ENCODE data around the gene SINHCAF.

SINHCAF gene

DNA sequence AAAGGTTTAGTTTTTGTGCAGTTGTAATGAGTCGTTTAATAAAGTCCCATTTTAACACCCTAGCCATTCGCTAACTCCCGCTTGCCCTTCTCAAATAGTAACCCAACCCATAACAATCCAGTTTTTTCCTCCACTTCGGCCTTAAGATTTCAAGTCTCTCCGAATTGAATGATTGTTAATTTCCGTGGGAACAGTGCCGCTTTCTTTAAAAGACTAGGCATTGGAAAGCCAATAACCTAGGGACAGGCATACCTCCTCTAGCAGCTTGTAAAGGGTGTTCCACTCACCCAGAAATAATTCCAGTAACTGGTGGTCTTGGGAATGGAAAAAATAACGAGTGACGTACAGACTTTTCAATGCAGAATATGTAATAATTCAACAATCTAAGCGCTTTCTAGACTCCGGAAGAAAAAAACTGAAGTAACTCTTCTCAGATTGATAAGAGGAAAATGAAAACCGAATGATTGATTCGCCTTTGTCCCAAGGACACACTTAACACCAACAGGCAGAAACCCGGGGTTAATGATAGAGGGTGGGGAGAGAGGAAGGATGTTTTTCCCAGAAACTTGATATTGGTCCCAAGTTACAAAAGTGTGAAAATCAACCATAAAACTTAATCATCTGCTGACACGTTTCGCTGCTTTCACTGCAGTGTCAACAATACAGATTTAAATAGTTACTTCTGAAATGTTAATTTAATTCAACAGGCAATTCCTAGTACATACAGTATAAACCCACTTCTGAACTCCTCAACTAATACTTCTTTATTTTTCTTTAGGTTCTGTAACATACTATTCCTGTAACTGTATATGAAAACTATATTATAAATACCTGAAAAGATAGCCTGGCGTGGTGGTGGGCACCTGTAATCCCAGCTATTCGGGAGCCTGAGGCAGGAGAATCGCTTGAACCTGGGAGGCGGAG lies 1.0 kb upstream of the SINHCAF start:
- Histone ChIP-seq H3K36me3 (ENCODE audit: control insufficient read depth in 1 of 2, insufficient read depth in 2 of 2, low read length in 2 of 2) (no peaks in the 10 kb centered on the region), H3K27me3 (ENCODE audit: low read depth, low read length) (no peaks in the 10 kb centered on the region), H3K27ac (ENCODE audit: low read length) (peak overlapping the region; percentile 84), H3K4me1 (ENCODE audit: control insufficient read depth in 1 of 2, insufficient read depth in 2 of 2, low read length in 2 of 2) (peaks cover 0 to 7% of the 10 kb centered on the region in 2 donors), H3K4me3 (ENCODE audit: low read depth in 1 of 2, low read length in 2 of 2) (peak overlapping the region; percentile 65 to 85), H3K9me3 (ENCODE audit: control insufficient read depth in 1 of 2, low read length in 2 of 2) (no peaks in the 10 kb centered on the region)

DNA sequence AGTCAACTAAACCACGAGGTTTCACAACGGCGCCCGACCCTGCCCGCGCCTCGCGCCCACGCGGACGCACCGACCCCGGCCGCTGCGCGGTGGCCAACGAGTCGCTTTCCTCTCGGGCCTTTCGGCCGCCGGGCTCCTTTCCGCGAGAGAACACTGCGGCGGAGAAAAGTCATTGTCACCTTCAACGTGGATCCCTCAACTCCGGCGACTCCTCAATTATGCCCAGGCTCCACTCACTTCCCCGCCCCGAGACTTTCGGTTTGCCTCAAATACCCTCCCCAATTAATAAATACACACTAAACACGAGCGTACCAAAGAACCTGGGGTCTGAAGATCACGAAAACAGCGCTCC lies 450 bp downstream of the SINHCAF start:
- Histone ChIP-seq H3K27ac (ENCODE audit: low read length) (peak overlapping the region; percentile 93), H3K4me1 (ENCODE audit: control insufficient read depth in 1 of 2, insufficient read depth in 2 of 2, low read length in 2 of 2) (peaks cover 0 to 7% of the 10 kb centered on the region in 2 donors), H3K9me3 (ENCODE audit: control insufficient read depth in 1 of 2, low read length in 2 of 2) (no peaks in the 10 kb centered on the region), H3K27me3 (ENCODE audit: low read depth, low read length) (no peaks in the 10 kb centered on the region), H3K4me3 (ENCODE audit: low read depth in 1 of 2, low read length in 2 of 2) (peak overlapping the region; percentile 85 to 96), H3K36me3 (ENCODE audit: control insufficient read depth in 1 of 2, insufficient read depth in 2 of 2, low read length in 2 of 2) (no peaks in the 10 kb centered on the region)

DNA sequence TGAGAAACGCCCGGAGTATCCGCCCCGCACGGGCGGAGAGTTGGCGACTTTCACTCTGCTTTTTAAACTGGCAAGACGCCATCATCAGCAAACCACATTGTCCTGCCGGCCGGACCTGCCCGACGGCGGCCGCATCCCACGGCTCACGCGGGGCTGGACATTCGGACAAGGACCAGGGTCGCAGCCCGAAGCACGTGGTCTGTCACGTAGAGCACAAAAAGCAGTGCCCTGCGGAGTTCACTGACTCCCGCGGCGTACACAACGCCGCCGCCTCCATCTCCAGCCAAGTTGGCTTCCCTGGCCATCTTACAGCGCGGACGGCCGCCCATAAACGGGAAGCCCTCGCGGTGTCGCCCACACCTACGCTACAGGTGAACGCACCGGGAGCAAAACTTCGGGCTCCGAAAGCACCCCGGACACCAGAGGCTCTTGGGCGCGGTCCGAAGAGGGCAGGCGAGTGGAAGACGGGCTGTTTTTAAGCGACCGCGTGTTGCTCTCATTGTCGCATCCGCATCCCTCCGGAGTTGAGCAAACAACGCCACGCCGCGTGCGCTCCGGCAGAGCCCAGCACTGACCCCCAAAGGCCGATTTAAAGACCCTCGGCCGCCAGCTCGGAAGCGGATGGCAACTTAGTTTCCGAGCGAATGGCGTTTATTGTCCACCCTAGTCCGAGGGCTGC lies 966 bp downstream of the SINHCAF start:
- peak overlapping the region; percentile 85 to 96 for H3K4me3 ChIP-seq (ENCODE audit: low read depth in 1 of 2, low read length in 2 of 2)
- H3K9me3 ChIP-seq (ENCODE audit: control insufficient read depth in 1 of 2, low read length in 2 of 2) = no peaks in the 10 kb centered on the region

DNA sequence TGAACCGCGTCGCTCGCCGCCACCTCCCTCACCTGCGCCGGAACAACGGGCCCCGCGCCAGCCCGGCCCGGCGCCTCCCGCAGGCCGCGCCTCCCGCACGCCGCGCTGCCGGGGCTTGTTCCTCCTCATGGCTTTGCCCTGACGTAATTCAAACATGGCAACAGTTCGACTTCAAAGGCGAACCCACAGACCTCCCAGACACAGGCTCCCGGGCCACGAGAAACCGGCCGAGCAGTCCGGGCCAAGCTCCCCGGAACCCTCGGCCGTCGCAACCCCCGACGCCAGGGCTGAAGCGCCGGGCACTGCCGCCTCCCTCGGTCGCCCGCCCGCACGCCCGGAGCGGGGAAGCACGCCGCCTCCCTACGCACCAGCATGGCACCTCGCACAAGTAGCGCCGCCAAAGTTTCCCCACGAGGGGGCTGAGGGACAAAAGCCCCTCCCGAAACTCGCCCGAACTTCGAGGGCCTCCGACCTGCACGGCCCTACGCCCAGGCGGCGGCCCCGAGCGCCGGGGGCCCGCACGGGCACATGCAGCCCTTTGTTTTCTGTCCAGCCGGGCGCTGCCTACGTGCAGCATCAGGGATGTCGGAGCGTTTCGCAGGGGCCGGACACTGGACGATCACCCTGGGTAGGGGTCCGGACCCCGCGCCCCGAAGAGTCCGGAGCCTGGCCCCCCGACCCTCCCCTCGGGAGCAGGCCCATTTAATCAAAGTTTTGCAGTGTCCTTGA lies 1.7 kb downstream of the SINHCAF start:
- no peaks in the 10 kb centered on the region for H3K36me3 ChIP-seq (ENCODE audit: control insufficient read depth in 1 of 2, insufficient read depth in 2 of 2, low read length in 2 of 2)
- peak overlapping the region; percentile 93 for H3K27ac ChIP-seq (ENCODE audit: low read length)
- H3K4me3 ChIP-seq (ENCODE audit: low read depth in 1 of 2, low read length in 2 of 2) = peak overlapping the region; percentile 85 to 96
- no peaks in the 10 kb centered on the region for H3K9me3 ChIP-seq (ENCODE audit: control insufficient read depth in 1 of 2, low read length in 2 of 2)
- no peaks in the 10 kb centered on the region for H3K27me3 ChIP-seq (ENCODE audit: low read depth, low read length)
- H3K4me1 ChIP-seq (ENCODE audit: control insufficient read depth in 1 of 2, insufficient read depth in 2 of 2, low read length in 2 of 2) = peaks cover 0 to 7% of the 10 kb centered on the region in 2 donors

More for the DNA sequence above, 966 bp downstream of the SINHCAF start:
- H3K36me3 ChIP-seq (ENCODE audit: control insufficient read depth in 1 of 2, insufficient read depth in 2 of 2, low read length in 2 of 2) = no peaks in the 10 kb centered on the region
- no peaks in the 10 kb centered on the region for H3K27me3 ChIP-seq (ENCODE audit: low read depth, low read length)
- peaks cover 0 to 7% of the 10 kb centered on the region in 2 donors for H3K4me1 ChIP-seq (ENCODE audit: control insufficient read depth in 1 of 2, insufficient read depth in 2 of 2, low read length in 2 of 2)
- peak overlapping the region; percentile 93 for H3K27ac ChIP-seq (ENCODE audit: low read length)

DNA sequence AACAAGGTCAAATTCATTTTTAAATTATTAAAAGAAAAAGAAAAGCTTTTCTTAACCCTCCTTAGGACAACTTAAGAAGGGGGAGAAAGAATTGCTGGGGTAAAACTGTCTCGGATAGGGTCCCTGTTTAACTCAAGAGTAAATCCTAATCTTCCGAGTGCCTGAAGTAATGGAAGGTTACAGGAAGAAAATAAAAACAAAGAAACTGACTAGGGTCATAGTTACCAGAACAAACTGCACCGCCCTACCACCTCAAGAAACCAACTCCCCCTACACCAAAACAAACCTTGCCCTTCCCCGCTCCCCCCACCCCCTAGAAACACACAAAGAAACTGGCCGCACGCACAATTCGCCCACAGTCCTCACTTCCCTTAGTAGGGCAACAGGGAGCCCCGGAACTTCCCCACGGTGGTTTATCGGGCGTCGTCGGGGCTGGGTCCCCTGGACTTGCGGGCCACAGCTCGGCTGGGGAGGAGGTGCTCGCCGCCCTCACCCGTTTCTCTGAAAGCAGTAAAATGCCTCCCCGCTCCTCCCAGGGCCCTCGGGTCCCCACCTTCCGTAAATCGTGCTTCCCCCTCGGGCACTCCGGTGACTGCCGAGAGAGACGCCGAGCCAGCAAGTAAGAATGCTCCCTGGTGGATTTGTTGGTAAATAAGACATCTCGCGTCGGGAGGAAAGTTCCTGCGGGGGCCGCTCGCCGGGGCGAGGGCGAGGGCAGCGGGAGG lies 2.4 kb downstream of the SINHCAF start:
- H3K4me1 ChIP-seq (ENCODE audit: control insufficient read depth in 1 of 2, insufficient read depth in 2 of 2, low read length in 2 of 2) = peaks cover 0 to 12% of the 10 kb centered on the region in 2 donors

DNA sequence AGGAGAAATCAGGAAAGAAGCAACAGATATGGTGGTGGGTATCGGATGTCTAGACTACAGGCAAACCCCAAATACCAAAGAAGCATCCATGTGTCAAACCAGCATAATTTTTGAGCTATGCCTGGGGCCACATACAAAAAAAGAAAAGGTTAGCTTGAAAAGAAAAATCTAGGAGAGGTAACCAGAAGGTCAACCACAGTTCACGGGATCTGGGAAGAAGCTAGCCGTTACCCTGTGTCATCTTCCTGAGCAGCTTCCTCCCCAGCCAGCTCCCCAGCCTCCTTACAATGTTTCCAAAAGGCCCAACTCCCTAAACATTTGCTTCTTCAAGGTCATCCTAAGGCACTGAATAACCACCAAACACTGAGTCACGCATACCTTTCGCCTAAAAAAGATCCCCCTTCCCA lies 3.1 kb downstream of the SINHCAF start:
- Histone ChIP-seq H3K27me3 (ENCODE audit: low read depth, low read length) (no peaks in the 10 kb centered on the region), H3K27ac (ENCODE audit: low read length) (peak overlapping the region; percentile 70), H3K4me3 (ENCODE audit: low read depth in 1 of 2, low read length in 2 of 2) (peak overlapping the region; percentile 19 to 96), H3K36me3 (ENCODE audit: control insufficient read depth in 1 of 2, insufficient read depth in 2 of 2, low read length in 2 of 2) (no peaks in the 10 kb centered on the region), H3K4me1 (ENCODE audit: control insufficient read depth in 1 of 2, insufficient read depth in 2 of 2, low read length in 2 of 2) (peaks cover 4 to 19% of the 10 kb centered on the region in 2 donors), H3K9me3 (ENCODE audit: control insufficient read depth in 1 of 2, low read length in 2 of 2) (no peaks in the 10 kb centered on the region)

More for the DNA sequence above, 2.4 kb downstream of the SINHCAF start:
- Histone ChIP-seq H3K27ac (ENCODE audit: low read length) (peak overlapping the region; percentile 70), H3K4me3 (ENCODE audit: low read depth in 1 of 2, low read length in 2 of 2) (peak overlapping the region; percentile 85 to 96), H3K9me3 (ENCODE audit: control insufficient read depth in 1 of 2, low read length in 2 of 2) (no peaks in the 10 kb centered on the region), H3K27me3 (ENCODE audit: low read depth, low read length) (no peaks in the 10 kb centered on the region), H3K36me3 (ENCODE audit: control insufficient read depth in 1 of 2, insufficient read depth in 2 of 2, low read length in 2 of 2) (no peaks in the 10 kb centered on the region)

DNA sequence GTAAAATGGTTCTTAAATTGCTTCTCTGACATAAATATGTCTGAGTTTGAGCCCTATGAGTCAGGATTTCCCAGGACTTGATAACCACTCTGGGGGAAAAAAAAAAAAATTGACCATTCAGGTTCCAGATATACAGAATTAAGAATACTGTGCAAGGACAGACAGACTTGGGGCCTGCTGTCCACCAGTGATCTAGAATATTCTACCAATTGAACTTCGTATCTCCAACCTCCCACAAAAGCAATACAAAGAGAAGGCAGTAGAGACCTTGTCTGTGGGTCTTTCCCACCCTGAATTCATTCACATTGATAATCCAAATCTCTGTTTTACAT lies 4.1 kb downstream of the SINHCAF start:
- Histone ChIP-seq H3K4me1 (ENCODE audit: control insufficient read depth in 1 of 2, insufficient read depth in 2 of 2, low read length in 2 of 2) (peaks cover 8 to 25% of the 10 kb centered on the region in 2 donors), H3K36me3 (ENCODE audit: control insufficient read depth in 1 of 2, insufficient read depth in 2 of 2, low read length in 2 of 2) (no peaks in the 10 kb centered on the region), H3K27ac (ENCODE audit: low read length) (no peak overlapping the region), H3K4me3 (ENCODE audit: low read depth in 1 of 2, low read length in 2 of 2) (no peak overlapping the region), H3K27me3 (ENCODE audit: low read depth, low read length) (no peaks in the 10 kb centered on the region), H3K9me3 (ENCODE audit: control insufficient read depth in 1 of 2, low read length in 2 of 2) (no peaks in the 10 kb centered on the region)

DNA sequence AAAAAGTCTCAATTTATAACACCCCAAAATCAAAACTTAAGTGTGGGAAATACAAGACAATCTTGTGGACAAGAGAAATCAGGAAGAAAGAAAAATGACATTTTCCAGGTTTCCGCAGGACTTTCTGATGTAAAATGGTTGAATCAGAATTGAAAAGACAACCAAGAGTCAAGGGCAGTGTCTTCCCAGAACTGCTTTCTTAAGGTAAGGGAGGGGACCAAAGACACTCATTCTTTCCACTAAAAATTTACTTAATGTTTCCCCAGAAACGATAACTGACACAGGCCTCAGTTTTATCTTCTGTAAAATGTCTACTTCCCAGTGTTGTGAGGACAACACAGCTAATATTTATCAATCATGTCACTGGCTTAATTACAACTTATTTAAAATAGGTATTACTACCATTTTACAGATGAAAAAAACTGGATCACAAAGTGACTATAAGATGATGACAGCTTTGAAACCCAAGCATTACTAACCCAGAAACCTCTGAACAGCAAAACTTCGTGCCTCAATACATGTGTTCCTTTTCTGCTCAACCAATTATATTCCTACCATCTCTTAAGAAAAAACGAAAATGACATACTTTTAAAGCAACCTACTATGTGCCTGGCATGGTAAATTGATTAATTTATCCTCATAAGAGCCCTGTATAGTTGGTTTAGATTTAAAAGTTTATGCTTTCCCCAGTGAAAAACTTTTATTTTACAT lies 4.6 kb downstream of the SINHCAF start:
- Histone ChIP-seq H3K27me3 (ENCODE audit: low read depth, low read length) (no peaks in the 10 kb centered on the region), H3K9me3 (ENCODE audit: control insufficient read depth in 1 of 2, low read length in 2 of 2) (no peaks in the 10 kb centered on the region), H3K36me3 (ENCODE audit: control insufficient read depth in 1 of 2, insufficient read depth in 2 of 2, low read length in 2 of 2) (no peaks in the 10 kb centered on the region), H3K27ac (ENCODE audit: low read length) (no peak overlapping the region), H3K4me3 (ENCODE audit: low read depth in 1 of 2, low read length in 2 of 2) (no peak overlapping the region), H3K4me1 (ENCODE audit: control insufficient read depth in 1 of 2, insufficient read depth in 2 of 2, low read length in 2 of 2) (peaks cover 12 to 27% of the 10 kb centered on the region in 2 donors)

DNA sequence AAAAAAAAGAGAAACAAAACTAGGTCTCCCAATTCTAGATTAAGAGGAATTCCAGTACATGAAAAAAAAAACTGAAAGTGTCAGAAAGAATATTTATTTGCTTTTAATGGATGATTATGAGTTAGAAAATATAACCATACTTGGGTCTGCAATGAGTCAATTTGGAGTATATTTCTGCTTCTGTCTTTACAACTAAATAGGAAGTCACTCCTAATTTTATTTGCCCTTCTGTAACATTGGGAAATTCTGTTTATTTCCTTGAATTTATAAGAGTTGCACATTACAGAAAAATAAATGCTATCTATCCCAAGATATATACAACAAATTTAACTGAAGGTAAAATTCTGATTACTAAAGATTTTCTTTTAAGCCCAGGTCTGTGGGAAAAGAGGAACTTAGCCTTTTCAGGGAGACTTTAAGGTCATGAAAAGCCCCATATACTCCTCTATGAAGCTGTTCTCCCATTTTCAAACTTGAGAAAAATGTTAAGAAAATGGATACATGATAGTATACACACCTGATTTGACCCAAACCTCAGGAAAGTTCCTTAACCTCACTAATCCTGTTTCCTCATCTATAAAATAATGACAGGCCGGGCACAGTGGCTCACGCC lies 7.2 kb downstream of the SINHCAF start:
- no peaks in the 10 kb centered on the region for H3K27me3 ChIP-seq (ENCODE audit: low read depth, low read length)
- H3K4me1 ChIP-seq (ENCODE audit: control insufficient read depth in 1 of 2, insufficient read depth in 2 of 2, low read length in 2 of 2) = peaks cover 12 to 27% of the 10 kb centered on the region in 2 donors
- no peak overlapping the region for H3K27ac ChIP-seq (ENCODE audit: low read length)
- H3K4me3 ChIP-seq (ENCODE audit: low read depth in 1 of 2, low read length in 2 of 2) = no peak overlapping the region
- no peaks in the 10 kb centered on the region for H3K9me3 ChIP-seq (ENCODE audit: control insufficient read depth in 1 of 2, low read length in 2 of 2)
- H3K36me3 ChIP-seq (ENCODE audit: control insufficient read depth in 1 of 2, insufficient read depth in 2 of 2, low read length in 2 of 2) = no peaks in the 10 kb centered on the region
